IPS-20b (cell line): ENCODE measurements around the gene PTPRN2.
"Not testable (repeated sequence)": the region's sequence is repeated elsewhere in the genome, so short reads cannot be mapped to it uniquely, and the experiment has no call there.

Experiments
- H3K27ac ChIP-seq: one replicate; pipeline ENCODE4 v1.5.1; 2013; ENCODE audit warnings: low read length
- H3K27me3 ChIP-seq: 2 replicates; pipeline ENCODE4 v1.6.1; 2013; ENCODE audit warnings: mild to moderate bottlenecking, low read length, inconsistent platforms; ENCODE audit not compliant: insufficient read depth
- H3K36me3 ChIP-seq: 2 replicates; pipeline ENCODE4 v1.6.1; 2013; ENCODE audit warnings: low read depth, mild to moderate bottlenecking, inconsistent platforms, low read length, moderate library complexity; ENCODE audit not compliant: insufficient read depth
- H3K4me1 ChIP-seq: 2 replicates; pipeline ENCODE4 v1.6.1; 2013; ENCODE audit warnings: mild to moderate bottlenecking, control low read depth, inconsistent platforms, low read length, moderate library complexity; ENCODE audit not compliant: insufficient read depth
- H3K4me3 ChIP-seq: 2 replicates; pipeline ENCODE4 v1.5.1; 2013; ENCODE audit warnings: mild to moderate bottlenecking, low read length, inconsistent platforms
- H3K9ac ChIP-seq: 2 replicates; pipeline ENCODE4 v1.6.1; 2013; ENCODE audit warnings: low read depth, mild to moderate bottlenecking, inconsistent platforms, low read length, moderate library complexity
- H3K9me3 ChIP-seq: 2 replicates; pipeline ENCODE4 v1.6.1; 2013; ENCODE audit warnings: mild to moderate bottlenecking, low read depth, low read length, inconsistent platforms; ENCODE audit not compliant: insufficient read depth

The PTPRN2 gene

DNA sequence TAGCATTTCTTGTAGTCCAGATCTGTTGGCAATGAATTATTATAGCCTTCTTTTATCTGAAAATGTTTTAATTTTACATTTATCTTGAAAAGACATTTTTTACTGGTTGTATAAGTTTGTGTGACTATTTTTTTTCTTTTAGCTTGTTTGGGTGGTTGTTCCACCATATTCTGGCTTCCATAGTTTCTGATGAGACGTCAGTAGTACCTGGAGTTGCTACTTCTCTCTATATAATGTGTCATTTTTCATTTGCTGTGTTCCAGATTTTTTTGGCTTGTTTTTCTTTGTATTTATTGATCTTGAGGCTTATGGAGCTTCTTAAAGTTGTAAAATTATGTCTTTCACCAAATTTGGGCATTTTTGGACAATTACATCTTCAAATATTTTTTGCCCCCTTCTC is 1082.0 kb downstream of the PTPRN2 start:
- Histone ChIP-seq H3K27me3 (peaks cover 4% of the 10 kb centered on the region), H3K27ac (no peak overlapping the region), H3K36me3 (no peaks in the 10 kb centered on the region), H3K9me3 (peaks cover 68% of the 10 kb centered on the region), H3K4me1 (no peaks in the 10 kb centered on the region), H3K4me3 (no peak overlapping the region), H3K9ac (no peak overlapping the region)

DNA sequence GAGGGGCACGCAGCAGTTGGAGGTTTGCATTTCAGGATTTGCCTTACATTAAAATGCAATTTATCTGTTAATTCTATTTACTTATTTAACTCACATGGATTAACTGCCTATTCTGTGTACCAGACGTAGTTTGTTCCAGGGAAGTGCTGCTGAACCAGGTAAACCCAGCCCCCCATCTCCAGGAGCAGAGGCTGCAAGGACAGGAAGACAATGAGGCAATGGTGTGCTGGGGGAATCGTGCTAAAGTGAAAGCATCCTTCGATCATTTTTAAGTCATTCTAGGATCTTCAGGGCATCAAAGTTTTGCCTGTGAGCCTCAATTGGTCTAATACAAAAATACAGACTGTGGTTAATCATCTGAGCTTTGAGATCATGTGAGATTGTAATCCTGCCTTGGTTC is 1084.4 kb downstream of the PTPRN2 start:
- Histone ChIP-seq H3K9me3 (peaks cover 71% of the 10 kb centered on the region), H3K27me3 (peaks cover 4% of the 10 kb centered on the region; the same call in 1 of the 2 replicates)

DNA sequence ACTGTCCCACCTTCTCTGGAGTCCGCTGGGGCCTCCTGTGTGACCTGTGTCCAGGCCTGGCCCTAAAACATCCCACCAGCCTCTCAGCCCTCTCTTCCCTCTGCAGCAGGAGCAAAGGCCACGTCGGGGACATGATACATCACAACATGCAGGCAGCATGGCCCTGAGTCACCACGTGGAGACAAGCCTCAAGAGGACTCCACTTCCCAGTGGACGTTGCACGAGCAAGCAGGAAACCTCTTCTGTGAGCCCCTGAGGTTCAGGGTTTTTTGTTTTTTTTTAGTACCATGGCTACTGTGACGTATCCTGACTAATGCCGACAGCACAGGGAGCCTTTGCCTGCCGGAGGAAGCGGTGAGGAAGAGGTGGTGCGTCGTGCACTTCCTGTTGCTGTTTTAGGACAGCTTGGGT is 1084.9 kb downstream of the PTPRN2 start:
- Histone ChIP-seq H3K36me3 (no peaks in the 10 kb centered on the region), H3K27ac (no peak overlapping the region), H3K9me3 (peaks cover 71% of the 10 kb centered on the region), H3K4me3 (no peak overlapping the region), H3K9ac (no peak overlapping the region), H3K4me1 (no peaks in the 10 kb centered on the region), H3K27me3 (peaks cover 4% of the 10 kb centered on the region; the same call in 1 of the 2 replicates)

More for the DNA sequence above, 1084.4 kb downstream of the PTPRN2 start:
- Histone ChIP-seq H3K4me3 (no peak overlapping the region), H3K36me3 (no peaks in the 10 kb centered on the region), H3K27ac (no peak overlapping the region), H3K4me1 (no peaks in the 10 kb centered on the region), H3K9ac (no peak overlapping the region)

DNA sequence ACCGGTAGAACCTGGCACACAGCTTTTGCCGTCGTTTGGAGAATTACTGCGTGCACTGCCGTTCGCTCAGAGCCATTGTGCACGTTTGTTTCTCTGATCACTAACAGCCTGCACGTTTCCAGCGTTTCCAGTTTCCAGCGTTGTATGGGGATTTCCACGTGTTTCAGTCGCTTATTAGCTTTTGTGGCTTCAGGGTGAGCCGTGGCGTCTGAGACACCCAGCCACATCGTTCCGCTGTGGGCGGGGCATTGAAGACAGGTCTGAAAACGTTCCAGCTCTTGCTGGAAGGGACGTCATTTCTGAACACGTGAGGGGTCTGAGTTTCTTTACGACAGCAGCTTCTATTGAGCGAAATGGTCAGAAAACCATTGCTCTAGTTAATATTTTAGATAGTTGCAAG is 1086.0 kb downstream of the PTPRN2 start:
- no peak overlapping the region; the same call in 1 of the 2 replicates for H3K4me3 ChIP-seq
- no peak overlapping the region for H3K27ac ChIP-seq
- H3K9me3 ChIP-seq: peaks cover 61% of the 10 kb centered on the region
- no peaks in the 10 kb centered on the region for H3K4me1 ChIP-seq
- no peaks in the 10 kb centered on the region for H3K36me3 ChIP-seq
- H3K9ac ChIP-seq: no peak overlapping the region
- peaks cover 4% of the 10 kb centered on the region; the same call in 1 of the 2 replicates for H3K27me3 ChIP-seq

DNA sequence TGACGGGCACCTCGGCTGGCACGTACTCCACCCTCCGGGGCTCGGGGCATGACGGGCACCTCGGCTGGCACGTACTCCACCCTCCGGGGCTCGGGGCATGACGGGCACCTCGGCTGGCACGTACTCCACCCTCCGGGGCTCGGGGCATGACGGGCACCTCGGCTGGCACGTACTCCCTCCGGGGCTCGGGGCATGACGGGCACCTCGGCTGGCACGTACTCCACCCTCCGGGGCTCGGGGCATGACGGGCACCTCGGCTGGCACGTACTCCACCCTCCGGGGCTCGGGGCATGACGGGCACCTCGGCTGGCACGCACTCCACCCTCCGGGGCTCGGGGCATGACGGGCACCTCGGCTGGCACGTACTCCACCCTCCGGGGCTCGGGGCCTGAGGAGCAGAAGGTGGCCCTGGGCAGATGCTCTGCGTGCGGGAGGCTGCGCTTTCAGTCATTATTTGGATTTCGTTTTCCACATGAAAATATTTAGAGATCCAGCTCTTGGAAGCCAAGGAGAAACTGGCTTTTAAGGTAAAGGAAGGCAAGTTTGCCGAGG is 1086.6 kb downstream of the PTPRN2 start:
- not testable (repeated sequence) for H3K27me3 ChIP-seq, H3K4me1 ChIP-seq, H3K9ac ChIP-seq, H3K36me3 ChIP-seq, H3K4me3 ChIP-seq, H3K27ac ChIP-seq
- peaks cover 56% of the 10 kb centered on the region for H3K9me3 ChIP-seq

DNA sequence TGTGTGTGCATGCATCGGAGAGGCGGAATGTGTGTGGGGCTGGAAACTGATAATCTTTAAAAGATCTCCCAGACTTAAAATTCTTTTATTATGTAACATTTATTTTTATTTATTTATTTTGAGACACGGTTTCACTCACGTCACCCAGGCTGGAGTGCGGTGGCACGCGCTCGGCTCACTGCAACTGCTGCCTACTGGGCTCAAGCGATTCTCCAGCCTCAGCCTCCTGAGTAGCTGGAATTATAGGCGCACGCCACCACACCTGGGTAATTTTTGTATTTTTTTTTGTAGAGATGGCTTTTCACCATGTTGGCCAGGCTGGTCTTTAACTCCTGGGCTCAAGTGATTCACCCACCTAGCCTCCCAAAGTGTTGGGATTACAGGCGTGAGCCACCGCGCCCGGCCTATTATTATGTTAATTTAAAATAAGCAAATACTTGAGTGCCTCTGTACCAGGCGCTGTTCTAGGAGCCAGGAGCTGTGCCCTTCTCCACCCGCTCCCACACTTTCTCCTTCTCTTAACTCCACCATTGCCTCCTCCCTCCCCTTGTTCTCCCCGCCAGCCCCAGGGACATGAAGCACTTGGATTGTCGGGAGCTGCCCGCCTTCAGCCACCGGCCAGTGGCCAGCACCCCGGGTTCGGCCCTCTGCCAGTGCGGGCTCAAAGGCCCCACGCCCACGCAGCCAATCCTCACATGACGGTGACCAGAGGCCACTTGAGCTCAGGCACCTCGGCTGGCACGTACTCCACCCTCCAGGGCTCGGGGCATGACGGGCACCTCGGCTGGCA is 1087.3 kb downstream of the PTPRN2 start:
- Histone ChIP-seq H3K4me3 (no peak overlapping the region), H3K27me3 (peaks cover 4% of the 10 kb centered on the region; the same call in 1 of the 2 replicates), H3K27ac (no peak overlapping the region), H3K9me3 (peaks cover 49% of the 10 kb centered on the region), H3K4me1 (no peaks in the 10 kb centered on the region), H3K9ac (no peak overlapping the region), H3K36me3 (no peaks in the 10 kb centered on the region)

DNA sequence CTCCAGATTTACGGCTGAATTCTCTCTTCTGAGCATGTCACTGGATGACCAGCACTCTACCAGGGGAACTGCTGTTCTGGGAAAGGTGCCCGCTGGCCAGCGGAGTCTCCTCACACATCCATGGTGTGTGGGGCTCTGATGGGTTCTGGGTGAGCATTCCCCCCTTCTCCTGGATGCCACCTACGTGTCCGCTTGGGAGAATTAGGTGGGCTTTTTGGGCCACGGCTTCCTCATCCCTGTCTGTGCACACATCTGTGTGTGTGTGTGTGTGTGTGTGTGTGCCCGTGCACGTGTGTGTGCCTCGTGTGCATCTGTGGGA is 1087.8 kb downstream of the PTPRN2 start:
- no peak overlapping the region for H3K4me3 ChIP-seq
- H3K36me3 ChIP-seq: no peaks in the 10 kb centered on the region
- H3K9me3 ChIP-seq: peaks cover 44% of the 10 kb centered on the region
- H3K27ac ChIP-seq: no peak overlapping the region
- no peak overlapping the region for H3K9ac ChIP-seq
- H3K27me3 ChIP-seq: peaks cover 4% of the 10 kb centered on the region; the same call in 1 of the 2 replicates
- H3K4me1 ChIP-seq: no peaks in the 10 kb centered on the region

DNA sequence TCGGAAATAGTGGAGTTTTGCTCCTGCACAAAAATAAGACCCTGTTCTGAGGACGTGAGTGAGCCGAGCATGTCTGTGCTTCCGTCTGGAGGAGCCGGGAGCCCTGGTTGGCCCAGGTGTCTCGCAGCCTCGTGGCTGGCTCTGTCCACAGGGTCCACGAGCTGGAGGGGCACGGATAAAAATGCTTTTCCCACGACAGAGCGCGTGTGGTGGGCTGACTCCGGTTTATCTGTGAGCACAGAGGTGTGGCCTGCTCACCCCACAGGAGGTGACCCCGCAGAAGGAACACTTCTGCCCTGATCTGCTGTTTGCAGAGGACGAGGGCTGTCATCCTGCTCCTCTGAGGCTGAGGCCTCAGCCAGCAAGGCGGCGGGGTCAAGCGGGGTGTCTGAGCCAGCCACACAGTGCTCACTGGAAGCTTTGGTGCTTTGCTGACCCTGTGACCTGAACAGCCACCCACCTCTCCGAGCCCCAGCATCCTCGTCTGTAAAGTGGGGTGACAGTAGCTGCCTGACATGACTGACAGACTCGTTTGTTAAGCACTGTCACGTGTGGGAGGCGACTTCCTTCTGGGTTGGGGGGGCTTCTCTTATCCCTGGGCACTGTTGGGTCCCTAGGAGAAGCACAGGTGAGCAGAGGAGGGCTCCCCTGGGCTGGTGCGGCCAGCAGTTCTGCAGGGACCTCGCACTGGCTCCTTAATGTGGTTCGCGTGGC is 1088.3 kb downstream of the PTPRN2 start:
- Histone ChIP-seq H3K27ac (no peak overlapping the region), H3K4me3 (no peak overlapping the region), H3K27me3 (peaks cover 4% of the 10 kb centered on the region; the same call in 1 of the 2 replicates)

DNA sequence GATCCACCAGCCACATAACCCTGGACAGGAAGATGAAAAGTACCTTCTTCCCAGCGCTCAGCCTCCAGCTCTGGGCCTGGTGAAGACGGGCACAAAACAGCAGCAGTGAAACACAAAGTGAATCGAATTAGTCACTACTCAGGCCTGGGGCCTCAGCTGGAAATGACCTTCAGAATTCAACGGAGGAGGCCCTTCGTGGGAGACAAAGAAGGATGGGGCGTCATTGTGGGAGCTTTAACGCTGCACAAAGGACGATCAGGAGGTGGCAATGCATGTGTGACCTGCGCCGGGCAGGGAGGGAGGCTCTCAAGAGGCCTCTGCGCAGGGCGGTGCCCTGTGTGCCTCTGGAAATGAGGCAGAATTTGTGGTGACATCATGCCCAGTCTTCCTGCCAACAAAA is 1089.0 kb downstream of the PTPRN2 start:
- no peak overlapping the region for H3K4me3 ChIP-seq
- H3K36me3 ChIP-seq: no peaks in the 10 kb centered on the region
- H3K9ac ChIP-seq: no peak overlapping the region
- H3K9me3 ChIP-seq: peaks cover 34% of the 10 kb centered on the region
- peaks cover 4% of the 10 kb centered on the region; the same call in 1 of the 2 replicates for H3K27me3 ChIP-seq
- H3K27ac ChIP-seq: no peak overlapping the region
- H3K4me1 ChIP-seq: no peaks in the 10 kb centered on the region

More for the DNA sequence above, 1088.3 kb downstream of the PTPRN2 start:
- no peaks in the 10 kb centered on the region for H3K4me1 ChIP-seq
- peaks cover 39% of the 10 kb centered on the region for H3K9me3 ChIP-seq
- no peak overlapping the region for H3K9ac ChIP-seq
- H3K36me3 ChIP-seq: no peaks in the 10 kb centered on the region

DNA sequence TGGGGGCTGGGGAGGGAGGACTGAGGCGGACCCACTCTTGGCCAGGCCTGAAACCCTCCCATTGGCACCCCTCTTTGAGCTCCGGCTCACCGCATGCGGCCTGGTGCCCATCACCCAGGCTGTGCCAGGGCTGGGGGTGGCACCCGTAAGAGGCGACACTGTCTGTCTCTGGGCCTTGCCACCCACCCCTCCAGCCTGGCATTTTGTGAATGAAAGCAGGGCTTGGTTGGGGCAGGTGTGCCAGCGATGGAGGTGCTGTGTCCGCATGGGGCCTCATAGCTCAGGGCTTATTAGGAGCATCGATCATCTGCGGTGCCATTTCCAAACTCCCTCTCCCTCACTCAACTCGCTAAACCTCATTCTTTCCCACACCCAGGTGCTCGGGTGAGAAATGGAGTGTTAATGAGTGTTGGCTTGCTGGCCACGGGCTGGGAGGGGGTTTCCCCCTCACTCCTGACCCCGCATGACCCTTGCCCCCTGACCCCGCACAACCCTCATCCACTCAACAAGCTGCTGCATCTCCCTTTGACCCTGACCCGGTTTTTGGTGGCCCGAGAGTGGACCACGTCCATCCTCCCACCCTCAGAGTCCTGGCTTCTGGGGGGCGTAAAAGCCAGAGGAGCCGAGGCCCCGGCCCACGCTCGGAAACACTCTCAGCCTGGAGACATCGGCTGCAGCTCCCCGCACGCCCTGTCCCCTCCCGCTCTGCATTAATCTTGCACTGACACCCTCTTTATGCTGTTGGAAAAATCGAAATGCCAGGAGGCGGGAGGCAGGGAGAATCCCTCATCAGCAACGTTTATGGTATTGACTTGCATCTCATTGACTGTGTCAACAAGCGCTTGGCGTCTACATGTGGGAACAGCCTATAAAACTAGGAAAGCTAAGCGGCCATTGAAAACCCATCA is 1089.6 kb downstream of the PTPRN2 start:
- Histone ChIP-seq H3K36me3 (no peaks in the 10 kb centered on the region), H3K4me1 (no peaks in the 10 kb centered on the region), H3K9me3 (peaks cover 34% of the 10 kb centered on the region), H3K9ac (no peak overlapping the region), H3K27me3 (peaks cover 4% of the 10 kb centered on the region; the same call in 1 of the 2 replicates), H3K27ac (no peak overlapping the region), H3K4me3 (no peak overlapping the region)

DNA sequence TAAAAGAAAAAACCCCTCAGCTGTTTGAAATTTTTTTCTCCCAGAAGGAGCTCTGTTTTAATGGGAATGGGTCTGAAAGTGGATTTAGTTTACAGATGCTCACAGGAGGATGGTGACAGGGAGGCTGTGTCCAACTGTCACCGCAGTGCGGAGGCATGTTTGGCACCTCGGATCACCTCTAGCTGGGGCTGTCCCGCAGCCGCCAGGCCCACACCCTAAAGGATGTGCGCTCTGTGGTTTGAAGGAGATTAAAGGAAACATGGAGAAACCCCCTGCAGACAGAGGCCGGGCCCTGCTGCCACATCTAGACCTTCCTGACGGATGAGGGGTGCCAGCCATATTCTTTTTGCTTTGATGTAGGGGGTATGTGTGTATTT is 1090.3 kb downstream of the PTPRN2 start:
- no peak overlapping the region for H3K4me3 ChIP-seq
- H3K4me1 ChIP-seq: no peaks in the 10 kb centered on the region
- peaks cover 4% of the 10 kb centered on the region; the same call in 1 of the 2 replicates for H3K27me3 ChIP-seq
- H3K9me3 ChIP-seq: peaks cover 34% of the 10 kb centered on the region
- H3K9ac ChIP-seq: no peak overlapping the region
- no peaks in the 10 kb centered on the region for H3K36me3 ChIP-seq
- H3K27ac ChIP-seq: no peak overlapping the region
